HG02943 (cell line): ENCODE data around the gene HOXC9.

Experiments
- ATAC-seq: cut with Tn5 transposase; IDR thresholded peaks from one replicate; pipeline ENCODE4 v1.9.1; 2021; ENCODE audit warnings: mild to moderate bottlenecking, low read depth, moderate library complexity; ENCODE audit not compliant: unreplicated experiment

HOXC9 gene

DNA sequence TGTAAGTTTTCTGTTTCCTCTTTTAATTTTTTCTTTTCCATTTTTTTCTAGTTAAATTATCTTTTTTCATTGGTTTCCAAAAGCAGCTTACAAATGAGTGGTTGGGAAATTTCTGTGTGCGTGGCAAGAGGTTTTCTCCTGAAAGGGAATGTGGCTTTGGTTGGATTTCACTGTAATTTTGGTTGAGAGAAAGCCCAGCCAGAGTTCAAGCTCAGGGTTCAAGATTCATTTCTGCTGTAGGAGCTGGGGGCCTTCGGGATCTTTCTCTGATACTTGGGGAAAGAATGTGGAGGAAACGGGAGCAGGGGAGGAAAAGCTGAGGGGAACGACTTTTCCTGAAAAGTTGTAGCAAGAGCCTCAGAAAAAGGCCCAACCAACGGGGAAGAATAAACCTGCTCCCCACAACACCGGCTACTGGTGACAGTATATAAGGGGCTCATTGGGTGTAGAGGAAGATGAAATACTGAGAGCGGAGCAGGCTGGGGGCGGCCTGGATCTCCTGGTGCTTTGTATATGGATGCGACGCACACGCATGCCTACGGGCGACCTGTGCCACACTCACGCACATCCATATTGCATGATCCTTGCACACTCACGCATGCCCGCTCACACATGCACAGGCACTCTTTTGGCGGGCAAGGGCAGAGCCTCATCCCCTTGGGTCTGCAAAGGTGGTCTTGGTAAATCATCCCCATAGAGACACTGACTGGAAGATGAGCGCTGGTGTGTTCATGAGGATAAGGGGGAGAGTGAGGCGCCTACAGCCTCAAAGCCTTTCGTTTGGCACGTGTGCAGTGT is 13.1 kb upstream of the HOXC9 start:
- no peak for ATAC-seq

DNA sequence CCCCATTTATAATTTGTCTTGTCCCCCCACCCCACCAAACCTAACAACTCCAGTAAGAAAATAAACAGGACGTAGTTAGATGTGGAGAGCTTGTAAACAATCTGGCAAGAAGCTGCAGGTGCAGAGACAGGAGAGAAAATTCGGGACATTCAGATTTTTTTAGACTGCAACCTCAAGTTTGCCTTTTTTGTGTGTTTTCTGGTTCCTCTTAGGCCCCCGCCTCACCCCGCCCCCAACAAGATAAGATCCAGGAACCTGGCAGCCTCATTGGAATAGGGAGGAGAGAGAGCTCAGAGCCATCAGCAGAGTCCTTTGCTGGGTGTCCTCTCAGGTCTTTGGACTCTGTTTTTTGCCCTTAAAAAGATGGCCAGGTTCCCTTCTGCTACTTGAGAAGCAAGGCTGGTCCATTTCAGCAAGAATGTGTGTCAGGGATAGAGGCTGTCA is 12.2 kb upstream of the HOXC9 start:
- no peak for ATAC-seq

GRCh38 chr12:53988541-53989226 is 11.3 kb upstream of the HOXC9 start:
- no peak for ATAC-seq

- no peak for ATAC-seq
These were observed 10.5 kb upstream of the HOXC9 start for GRCh38 chr12:53989227-53990113.

- ATAC-seq, result no peak
These were observed 9.5 kb upstream of the HOXC9 start for GRCh38 chr12:53990311-53991076.

DNA sequence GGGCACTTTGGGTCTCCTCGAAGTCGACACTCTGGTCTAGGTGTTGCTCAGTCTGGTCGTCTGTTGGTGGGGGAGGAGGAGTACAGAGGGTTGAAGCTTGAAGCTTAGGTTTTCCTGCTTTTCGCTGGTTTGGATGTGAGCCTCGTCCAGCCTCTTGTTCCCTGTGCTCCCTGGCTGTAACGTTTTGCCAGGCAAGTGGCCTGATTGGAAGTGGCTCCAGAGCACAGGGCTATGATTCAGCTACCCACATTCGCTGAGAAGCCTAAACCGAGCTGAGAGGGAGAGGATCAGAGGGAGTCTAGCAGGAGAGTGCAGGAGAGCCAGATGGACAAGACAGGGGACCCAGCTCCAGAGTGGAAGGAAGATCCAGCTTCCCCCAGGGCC is 8.9 kb upstream of the HOXC9 start:
- no peak for ATAC-seq

DNA sequence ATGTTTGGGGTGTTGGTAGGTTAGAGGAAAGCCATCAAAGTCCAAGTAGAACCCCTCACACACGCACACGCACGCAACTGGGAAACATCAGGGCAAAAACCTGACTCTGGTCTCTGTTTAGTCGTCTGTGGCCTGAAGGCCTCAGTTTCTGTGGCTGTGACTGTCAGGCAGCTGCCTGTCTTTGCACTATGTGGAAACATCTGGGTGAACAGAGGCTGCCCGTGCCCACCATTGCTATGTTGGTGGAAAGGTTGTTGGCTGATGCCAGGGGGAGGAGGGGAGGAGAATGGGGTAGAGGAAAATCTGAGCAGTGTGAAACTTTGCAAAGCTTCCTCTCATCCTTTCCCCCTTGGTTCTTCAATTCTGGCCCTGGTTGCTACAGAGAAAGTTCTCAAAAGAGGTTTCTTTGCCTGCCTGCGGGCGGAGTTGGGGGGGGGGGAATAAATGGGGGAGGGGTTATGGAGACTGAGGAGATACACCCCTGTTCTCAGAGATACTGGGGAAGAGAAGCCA is 7.5 kb upstream of the HOXC9 start:
- no peak for ATAC-seq

GRCh38 chr12:53993162-53994008 is 6.6 kb upstream of the HOXC9 start:
- no peak for ATAC-seq

GRCh38 chr12:53994009-53994263 is 6.0 kb upstream of the HOXC9 start:
- no peak for ATAC-seq

GRCh38 chr12:53994264-53995001 is 5.5 kb upstream of the HOXC9 start:
- ATAC-seq, result no peak

- ATAC-seq, result no peak
These were observed 5.0 kb upstream of the HOXC9 start for GRCh38 chr12:53995002-53995377.

DNA sequence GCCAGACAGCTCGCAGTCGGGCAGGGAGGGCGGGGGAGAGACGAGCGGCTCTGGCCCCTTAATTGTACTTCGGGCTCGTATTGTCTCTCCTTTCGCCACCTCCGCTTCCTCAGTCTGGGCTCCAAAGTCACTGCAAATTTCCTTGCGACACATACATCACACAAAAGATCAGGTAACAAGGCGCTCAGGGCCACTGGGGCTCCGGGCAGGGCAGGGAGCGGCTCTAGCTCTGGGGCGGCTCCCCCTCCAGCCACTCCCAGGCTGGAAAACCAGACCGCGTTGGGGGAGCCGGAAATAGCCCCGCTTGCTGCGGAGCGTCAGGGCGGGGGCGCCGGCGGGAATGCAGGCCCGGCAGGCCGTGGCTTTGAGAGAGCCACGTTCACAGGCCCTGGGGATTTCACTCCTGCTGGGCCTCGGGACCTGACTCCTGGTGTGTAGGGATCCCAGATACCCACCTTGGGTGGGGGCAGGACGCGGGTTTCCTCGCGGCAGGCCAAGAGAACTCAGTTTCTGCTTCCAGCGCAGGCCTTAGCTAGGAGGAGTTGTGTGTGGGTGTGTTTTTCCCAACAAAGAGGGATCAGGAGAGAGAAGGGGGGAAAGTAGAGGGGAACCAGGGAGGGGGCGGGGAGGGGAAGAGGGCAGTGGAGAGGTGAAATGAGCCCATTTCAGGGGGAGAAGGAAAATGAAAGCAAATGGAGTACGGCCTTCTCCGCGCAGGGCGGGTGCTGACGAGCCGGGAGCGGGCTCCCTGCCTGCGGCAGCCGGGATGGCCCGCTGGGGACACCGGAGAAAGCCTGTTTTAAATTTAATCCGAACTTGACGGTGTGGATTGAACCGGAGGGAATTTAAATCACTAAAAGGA is 4.4 kb upstream of the HOXC9 start:
- ATAC-seq, result no peak

- no peak for ATAC-seq
These were observed 3.4 kb upstream of the HOXC9 start for GRCh38 chr12:53996240-53997203.

- no peak for ATAC-seq
These were observed 2.5 kb upstream of the HOXC9 start for GRCh38 chr12:53997204-53998109.

DNA sequence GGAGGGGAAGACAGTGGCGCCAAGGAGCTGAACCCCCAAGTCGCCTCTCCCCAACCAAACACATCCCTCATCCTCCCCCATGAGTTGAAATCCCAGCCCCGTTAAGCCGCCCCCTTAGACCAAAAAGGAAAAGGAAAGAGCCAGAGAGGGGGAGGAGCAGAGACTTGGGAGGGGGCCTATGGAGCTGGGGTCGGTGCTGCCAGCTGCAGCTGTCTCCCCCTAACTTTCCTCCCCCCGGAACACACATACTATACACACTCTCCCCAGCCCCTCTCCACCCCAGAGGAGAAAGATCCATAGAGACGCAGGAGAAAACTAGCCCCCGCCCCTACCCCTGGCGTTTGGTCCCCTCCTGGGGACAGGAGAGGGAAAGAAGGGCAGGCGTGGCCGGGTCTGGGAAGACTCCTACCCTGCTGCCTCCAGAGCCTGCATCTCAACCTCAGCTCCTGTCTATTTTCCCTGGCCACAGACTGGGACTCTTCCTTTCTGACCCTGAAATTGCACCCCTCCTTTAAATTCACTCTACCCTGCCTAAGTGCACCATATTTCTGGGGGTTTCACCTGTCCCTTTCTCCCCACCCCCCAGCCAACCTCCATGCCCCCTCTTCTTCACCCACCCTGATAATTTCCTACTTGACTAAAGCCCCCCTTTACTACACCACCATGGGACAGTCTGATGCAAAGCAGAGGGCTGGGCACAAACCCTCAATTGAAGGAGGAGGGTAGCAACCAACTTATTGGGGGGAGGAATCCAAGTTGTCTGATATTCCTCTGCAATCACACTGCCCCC is 1.7 kb upstream of the HOXC9 start:
- ATAC-seq, result no peak
